ENCODE data around the gene GLP1R. TPM values are rescaled to one million over a fixed set of nuclear protein-coding genes. Genes with fewer than 3 reads are reported as not detected.

Gene GLP1R
- total RNA-seq, 1 experiment from 2014 or later, result not detected

GRCh38 chr6:39053854-39054576, 5.4 kb downstream of the GLP1R start (continued):
- no peak for TF ChIP-seq ZBTB33 (IDR thresholded peaks at IDR 0.05; ENCODE audit: extremely low read depth, insufficient replicate concordance, low read length)
- no peak for TF ChIP-seq CBX3 (IDR thresholded peaks at IDR 0.05; ENCODE audit: low read depth)
- no peak for TF ChIP-seq YY1 (IDR thresholded peaks at IDR 0.05; ENCODE audit: extremely low read depth, insufficient replicate concordance, low read depth, low read length)
- no peak for TF ChIP-seq JUND (IDR thresholded peaks at IDR 0.05)
- TF ChIP-seq MAX (IDR thresholded peaks at IDR 0.05), result no peak
- TF ChIP-seq ATF3 (IDR thresholded peaks at IDR 0.05), result no peak
- no peak for TF ChIP-seq ZFX (IDR thresholded peaks at IDR 0.05)
- no peak for TF ChIP-seq ELF1 (IDR thresholded peaks at IDR 0.05; ENCODE audit: borderline replicate concordance, low read depth)
- TF ChIP-seq RAD21 (IDR thresholded peaks at IDR 0.05; ENCODE audit: low read depth), result no peak
- no peak for TF ChIP-seq FOSL1 (IDR thresholded peaks at IDR 0.05; ENCODE audit: low read depth)

GRCh38 chr6:39054577-39055142, 6.1 kb downstream of the GLP1R start:
- BruUV-seq (replicated peaks), result no TSS peak
- H3K4me3 ChIP-seq (replicated peaks in 1 of 2; ENCODE audit: low read depth in 1 of 2, low read length in 2 of 2), result no peak overlapping the region
- ATAC-seq, result no peak
- peaks cover 22% of the 10 kb centered on the region for H3K27me3 ChIP-seq (ENCODE audit: insufficient read depth, low read length)
- ChIA-PET POLR2A (no interaction called here), RAD21 (ENCODE audit: low non-redundant PET in 1 of 2, low total read pairs in 2 of 2, uncharacterized antibody in 2 of 2, unreplicated experiment in 2 of 2) (no interaction called here), CTCF (no interaction called here)
- H3K9me2 ChIP-seq (ENCODE audit: insufficient read depth), result no peaks in the 10 kb centered on the region
- H3K4me1 ChIP-seq (ENCODE audit: control insufficient read depth in 1 of 2, insufficient read depth in 2 of 2, low read length in 2 of 2), result no peaks in the 10 kb centered on the region
- no peaks in the 10 kb centered on the region for H4K20me1 ChIP-seq (ENCODE audit: insufficient read depth)
- H3K9me3 ChIP-seq (ENCODE audit: control insufficient read depth in 1 of 2, insufficient read depth in 1 of 2, low read depth in 1 of 2, low read length in 2 of 2), result no peaks in the 10 kb centered on the region
- no peak overlapping the region for H3K9ac ChIP-seq (ENCODE audit: low read length)
- TF ChIP-seq JUND (IDR thresholded peaks at IDR 0.05) (no peak), YY1 (IDR thresholded peaks at IDR 0.05; ENCODE audit: extremely low read depth, insufficient replicate concordance, low read depth, low read length) (no peak)
- H3K79me2 ChIP-seq (ENCODE audit: insufficient read depth, low read length), result no peaks in the 10 kb centered on the region
- no peaks in the 10 kb centered on the region for H3K36me3 ChIP-seq (ENCODE audit: control insufficient read depth in 1 of 2, insufficient read depth in 2 of 2, low read length in 2 of 2)
- H3K4me2 ChIP-seq (ENCODE audit: low read length), result no peak overlapping the region
- DNase-seq (ENCODE audit: low read depth, low spot score), result no peak
- no peak overlapping the region for H2AFZ ChIP-seq (ENCODE audit: low read depth, low read length, poor library complexity, severe bottlenecking)
- no peak overlapping the region for H3K27ac ChIP-seq (ENCODE audit: low read depth, low read length)
- intact Hi-C loops (cut with micrococcal nuclease), result no loop called here
